Neuronal stem cell (in vitro differentiated cells): ENCODE measurements around the gene ZNF142.
A peak's percentile ranks its signal among the peaks of the same experiment; 100 is the strongest.

Experiments
- DNase-seq: peaks from one replicate; pipeline ENCODE4 v3.0.0-alpha.2; 2013; ENCODE audit warnings: low spot score
- H2AFZ ChIP-seq: one replicate; pipeline ENCODE4 v1.6.1; 2013; ENCODE audit warnings: mild to moderate bottlenecking, low read length, inconsistent platforms
- H2AK5ac ChIP-seq: 2 replicates; pipeline ENCODE4 v1.6.1; 2013; ENCODE audit warnings: low read depth, mild to moderate bottlenecking, inconsistent platforms, low read length, moderate library complexity, mixed read lengths
- H2BK120ac ChIP-seq: 2 replicates; pipeline ENCODE4 v1.6.1; 2013; ENCODE audit warnings: low read depth, mild to moderate bottlenecking, inconsistent platforms, low read length, moderate library complexity, mixed read lengths
- H2BK12ac ChIP-seq: one replicate; pipeline ENCODE4 v1.6.1; 2013; ENCODE audit warnings: low read length, inconsistent platforms
- H2BK15ac ChIP-seq: 2 replicates; pipeline ENCODE4 v1.6.1; 2013; ENCODE audit warnings: mild to moderate bottlenecking, low read length, inconsistent platforms, mixed read lengths
- H2BK5ac ChIP-seq: one replicate; pipeline ENCODE4 v1.6.1; 2013; ENCODE audit warnings: inconsistent platforms, mild to moderate bottlenecking, low read length, moderate library complexity
- H3K14ac ChIP-seq: one replicate; pipeline ENCODE4 v1.6.1; 2013; ENCODE audit warnings: low read length, inconsistent platforms
- H3K18ac ChIP-seq: 2 replicates; pipeline ENCODE4 v1.6.1; 2013; ENCODE audit warnings: low read length, inconsistent platforms
- H3K23ac ChIP-seq: 2 replicates; pipeline ENCODE4 v1.6.1; 2013; ENCODE audit warnings: low read depth, mild to moderate bottlenecking, mixed read lengths, low read length, inconsistent platforms; ENCODE audit not compliant: poor library complexity
- H3K27ac ChIP-seq: replicated peaks from 3 replicates; pipeline ENCODE4 v1.5.1; 2013; ENCODE audit warnings: low read length, inconsistent platforms
- H3K27me3 ChIP-seq, 3 experiments: 2 replicates each; pipeline ENCODE4 v1.6.1; 2013; ENCODE audit warnings: low read length in 3 of 3, mild to moderate bottlenecking in 2 of 3, inconsistent platforms in 1 of 3, low read depth in 1 of 3, mixed read lengths in 1 of 3, moderate library complexity in 1 of 3; ENCODE audit not compliant: control insufficient read depth in 3 of 3, insufficient read depth in 3 of 3
- H3K36me3 ChIP-seq, 2 donors: replicated peaks in 1 of 2; 2 replicates each; pipeline ENCODE4 v1.6.1; 2013; ENCODE audit warnings: low read length in 2 of 2; ENCODE audit not compliant: control insufficient read depth in 2 of 2, insufficient read depth in 2 of 2
- H3K4ac ChIP-seq: 2 replicates; pipeline ENCODE4 v1.6.1; 2013; ENCODE audit warnings: inconsistent platforms, mild to moderate bottlenecking, low read length, moderate library complexity
- H3K4me1 ChIP-seq, 2 donors: 1 replicate in 1 of 2; 2 replicates in 1 of 2; pipeline ENCODE4 v1.6.1; 2013; ENCODE audit warnings: low read length in 2 of 2, low read depth in 1 of 2; ENCODE audit not compliant: control insufficient read depth in 2 of 2, insufficient read depth in 1 of 2
- H3K4me2 ChIP-seq: one replicate; pipeline ENCODE4 v1.6.1; 2013; ENCODE audit warnings: mild to moderate bottlenecking, low read length, inconsistent platforms; ENCODE audit not compliant: insufficient read depth, poor library complexity, severe bottlenecking
- H3K4me3 ChIP-seq, 2 donors: 2 replicates each; pipeline ENCODE4 v1.5.1; 2013; ENCODE audit warnings: low read length in 2 of 2, mild to moderate bottlenecking in 2 of 2, inconsistent platforms in 1 of 2, moderate library complexity in 1 of 2
- H3K79me1 ChIP-seq: one replicate; pipeline ENCODE4 v1.6.1; 2013; ENCODE audit warnings: low read depth, mild to moderate bottlenecking, inconsistent platforms, low read length, moderate library complexity
- H3K9ac ChIP-seq: one replicate; pipeline ENCODE4 v1.6.1; 2013; ENCODE audit warnings: mild to moderate bottlenecking, low read depth, low read length, inconsistent platforms; ENCODE audit not compliant: poor library complexity
- H3K9me3 ChIP-seq, 2 donors: replicated peaks in 1 of 2; 2 replicates each; pipeline versions ENCODE3 to v1.6.1; 2013; ENCODE audit warnings: low read length in 2 of 2, mild to moderate bottlenecking in 2 of 2, inconsistent platforms in 1 of 2, low read depth in 1 of 2, mixed read lengths in 1 of 2, moderate library complexity in 1 of 2; ENCODE audit not compliant: control insufficient read depth in 2 of 2, insufficient read depth in 1 of 2
- H4K8ac ChIP-seq: one replicate; pipeline ENCODE4 v1.6.1; 2013; ENCODE audit warnings: low read depth, mild to moderate bottlenecking, inconsistent platforms, low read length, moderate library complexity
- H4K91ac ChIP-seq: one replicate; pipeline ENCODE4 v1.6.1; 2013; ENCODE audit warnings: low read length, low read depth, mild to moderate bottlenecking, inconsistent platforms; ENCODE audit not compliant: poor library complexity
- WGBS, 2 donors: extraction: QIAGEN DNeasy Blood & Tissue Kit; methylation state at CpG; one replicate each; pipeline ENCODE4 v1.1.7; 2013; ENCODE audit warnings: missing lambda C conversion rate in 2 of 2, mixed read lengths in 1 of 2; ENCODE audit not compliant: insufficient read length in 2 of 2, insufficient replicate concordance in 1 of 2; ENCODE audit errors: extremely low coverage in 2 of 2; 5-methylcytosine and 5-hydroxymethylcytosine counted together

The ZNF142 gene

GRCh38 chr2:218623366-218623705 is 36.1 kb downstream of the ZNF142 start:
- Histone ChIP-seq H3K18ac (no peak overlapping the region), H2AFZ (no peak overlapping the region), H4K91ac (no peak overlapping the region), H2AK5ac (no peak overlapping the region), H3K14ac (no peak overlapping the region), H3K36me3 (no peaks in the 10 kb centered on the region), H2BK5ac (no peak overlapping the region), H3K4me2 (no peak overlapping the region), H2BK120ac (no peak overlapping the region), H3K9ac (no peak overlapping the region), H3K79me1 (no peaks in the 10 kb centered on the region), H4K8ac (no peak overlapping the region), H3K9me3 (no peaks in the 10 kb centered on the region), H3K4ac (no peak overlapping the region), H3K4me1 (no peaks in the 10 kb centered on the region), H3K23ac (no peak overlapping the region), H3K27ac (no peak overlapping the region), H3K27me3 (no peaks in the 10 kb centered on the region), H3K4me3 (no peak overlapping the region), H2BK12ac (no peak overlapping the region), H2BK15ac (no peak overlapping the region)
- no CpG with 5 or more reads among the region's 3 CpGs for WGBS, 2 donors
- no peak for DNase-seq

DNA sequence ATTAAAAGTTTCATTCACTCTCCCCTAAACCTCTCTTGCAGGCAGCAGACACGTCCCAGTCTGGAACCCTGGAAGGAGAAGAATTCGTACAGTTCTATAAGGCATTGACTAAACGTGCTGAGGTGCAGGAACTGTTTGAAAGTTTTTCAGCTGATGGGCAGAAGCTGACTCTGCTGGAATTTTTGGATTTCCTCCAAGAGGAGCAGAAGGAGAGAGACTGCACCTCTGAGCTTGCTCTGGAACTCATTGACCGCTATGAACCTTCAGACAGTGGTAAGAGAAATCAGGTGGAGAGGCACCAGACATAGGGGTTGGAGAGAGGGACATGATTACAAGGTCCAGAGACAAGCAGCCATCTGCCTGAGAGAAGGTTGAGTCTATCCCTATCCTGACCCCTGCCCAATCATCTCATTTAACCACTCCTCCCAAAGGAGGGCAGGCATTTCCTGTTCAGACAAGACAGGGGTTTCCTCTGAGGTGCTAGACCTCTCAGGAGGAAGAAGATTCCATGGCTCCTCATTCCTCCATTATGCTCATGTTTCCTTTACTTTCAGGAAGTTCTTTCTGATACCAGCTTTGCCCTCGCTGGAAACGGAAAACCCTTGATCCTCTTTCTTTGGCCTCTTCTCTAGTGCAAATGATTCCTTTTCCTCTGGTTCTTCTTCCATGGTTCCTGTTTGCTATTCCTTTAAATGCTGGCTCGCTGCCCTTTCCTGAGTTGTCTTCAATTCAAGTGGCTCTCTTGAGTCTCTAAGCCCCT is 36.6 kb downstream of the ZNF142 start:
- H3K27ac ChIP-seq = no peak overlapping the region

GRCh38 chr2:218621007-218621406 is 38.4 kb downstream of the ZNF142 start:
- Histone ChIP-seq H3K36me3 (no peaks in the 10 kb centered on the region), H3K4ac (no peak overlapping the region), H2BK15ac (no peak overlapping the region), H2BK12ac (no peak overlapping the region), H3K9ac (no peak overlapping the region), H2AK5ac (no peak overlapping the region), H3K9me3 (no peaks in the 10 kb centered on the region), H3K4me3 (no peak overlapping the region), H3K14ac (no peak overlapping the region), H3K4me2 (no peak overlapping the region), H4K8ac (no peak overlapping the region), H2BK5ac (no peak overlapping the region), H3K23ac (no peak overlapping the region), H2AFZ (no peak overlapping the region), H2BK120ac (no peak overlapping the region), H3K27ac (no peak overlapping the region), H3K79me1 (no peaks in the 10 kb centered on the region), H3K4me1 (no peaks in the 10 kb centered on the region), H4K91ac (no peak overlapping the region), H3K18ac (no peak overlapping the region), H3K27me3 (no peaks in the 10 kb centered on the region)
- WGBS, 2 donors = no CpG with 5 or more reads among the region's 7 CpGs
- no peak for DNase-seq

More for the DNA sequence above, 36.6 kb downstream of the ZNF142 start:
- Histone ChIP-seq H2BK12ac (no peak overlapping the region), H3K4me3 (no peak overlapping the region), H2BK5ac (no peak overlapping the region), H3K36me3 (no peaks in the 10 kb centered on the region), H2BK15ac (no peak overlapping the region), H3K9ac (no peak overlapping the region), H3K18ac (no peak overlapping the region), H4K91ac (no peak overlapping the region), H3K4me2 (no peak overlapping the region), H2AFZ (no peak overlapping the region), H3K79me1 (no peaks in the 10 kb centered on the region), H3K4ac (no peak overlapping the region), H3K23ac (no peak overlapping the region), H2AK5ac (no peak overlapping the region), H4K8ac (no peak overlapping the region), H3K27me3 (no peaks in the 10 kb centered on the region), H3K4me1 (no peaks in the 10 kb centered on the region), H3K14ac (no peak overlapping the region), H3K9me3 (no peaks in the 10 kb centered on the region), H2BK120ac (no peak overlapping the region)
- WGBS, 2 donors = no CpG with 5 or more reads among the region's 7 CpGs
- DNase-seq = no peak

DNA sequence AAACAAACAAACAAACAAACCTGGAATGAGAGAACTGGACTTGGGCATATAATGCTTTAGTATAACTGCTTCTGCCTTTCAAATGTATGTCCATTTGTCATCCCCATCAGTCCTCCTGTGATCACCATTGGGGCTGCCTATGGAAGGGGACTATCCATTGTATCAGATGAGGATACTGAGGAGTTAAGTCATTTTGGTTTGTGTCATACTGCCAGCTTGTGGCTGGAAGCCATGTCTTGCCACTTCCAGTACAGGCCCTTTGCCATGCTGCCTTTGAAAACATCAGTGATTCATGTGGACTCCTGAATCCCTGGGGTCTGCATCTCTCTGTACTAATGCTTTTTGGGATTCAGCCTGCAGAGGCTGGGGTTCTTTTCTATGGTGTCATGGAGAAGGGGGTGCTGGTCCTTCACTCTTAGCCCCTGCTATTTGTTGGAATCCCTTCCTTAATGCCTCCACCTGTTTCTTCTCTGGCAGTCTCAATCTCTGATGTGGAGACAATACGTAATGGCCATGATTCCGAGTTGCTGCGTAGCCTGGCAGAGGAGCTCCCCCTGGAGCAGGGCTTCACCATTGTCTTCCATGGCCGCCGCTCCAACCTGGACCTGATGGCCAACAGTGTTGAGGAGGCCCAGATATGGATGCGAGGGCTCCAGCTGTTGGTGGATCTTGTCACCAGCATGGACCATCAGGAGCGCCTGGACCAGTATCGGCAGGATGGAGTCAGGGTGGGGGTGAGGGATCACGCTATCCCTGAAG is 41.1 kb downstream of the ZNF142 start:
- H3K4me1 ChIP-seq = no peaks in the 10 kb centered on the region
- H2BK120ac ChIP-seq = no peak overlapping the region
- H3K9ac ChIP-seq = no peak overlapping the region
- H2BK15ac ChIP-seq = no peak overlapping the region
- H3K36me3 ChIP-seq = no peaks in the 10 kb centered on the region
- H3K4me2 ChIP-seq = no peak overlapping the region
- H3K4me3 ChIP-seq = no peak overlapping the region
- H2BK5ac ChIP-seq = no peak overlapping the region
- no peak overlapping the region for H3K4ac ChIP-seq
- WGBS, 2 donors = no CpG with 5 or more reads among the region's 9 CpGs
- DNase-seq = no peak
- no peak overlapping the region for H4K8ac ChIP-seq
- H2BK12ac ChIP-seq = no peak overlapping the region
- H2AK5ac ChIP-seq = no peak overlapping the region
- H3K79me1 ChIP-seq = no peaks in the 10 kb centered on the region
- H2AFZ ChIP-seq = no peak overlapping the region
- no peak overlapping the region for H3K23ac ChIP-seq
- H3K14ac ChIP-seq = no peak overlapping the region
- H3K27me3 ChIP-seq = no peaks in the 10 kb centered on the region
- no peak overlapping the region for H4K91ac ChIP-seq
- peak overlapping the region; percentile 11 for H3K18ac ChIP-seq
- no peak overlapping the region for H3K27ac ChIP-seq
- no peaks in the 10 kb centered on the region for H3K9me3 ChIP-seq
